GM21367 (cell line): Measurements from ENCODE around the gene PRDX5.

Source experiments
- ATAC-seq: cut with Tn5 transposase; IDR thresholded peaks from one replicate; pipeline ENCODE4 v1.9.1; 2021; ENCODE audit not compliant: unreplicated experiment

The PRDX5 gene

DNA sequence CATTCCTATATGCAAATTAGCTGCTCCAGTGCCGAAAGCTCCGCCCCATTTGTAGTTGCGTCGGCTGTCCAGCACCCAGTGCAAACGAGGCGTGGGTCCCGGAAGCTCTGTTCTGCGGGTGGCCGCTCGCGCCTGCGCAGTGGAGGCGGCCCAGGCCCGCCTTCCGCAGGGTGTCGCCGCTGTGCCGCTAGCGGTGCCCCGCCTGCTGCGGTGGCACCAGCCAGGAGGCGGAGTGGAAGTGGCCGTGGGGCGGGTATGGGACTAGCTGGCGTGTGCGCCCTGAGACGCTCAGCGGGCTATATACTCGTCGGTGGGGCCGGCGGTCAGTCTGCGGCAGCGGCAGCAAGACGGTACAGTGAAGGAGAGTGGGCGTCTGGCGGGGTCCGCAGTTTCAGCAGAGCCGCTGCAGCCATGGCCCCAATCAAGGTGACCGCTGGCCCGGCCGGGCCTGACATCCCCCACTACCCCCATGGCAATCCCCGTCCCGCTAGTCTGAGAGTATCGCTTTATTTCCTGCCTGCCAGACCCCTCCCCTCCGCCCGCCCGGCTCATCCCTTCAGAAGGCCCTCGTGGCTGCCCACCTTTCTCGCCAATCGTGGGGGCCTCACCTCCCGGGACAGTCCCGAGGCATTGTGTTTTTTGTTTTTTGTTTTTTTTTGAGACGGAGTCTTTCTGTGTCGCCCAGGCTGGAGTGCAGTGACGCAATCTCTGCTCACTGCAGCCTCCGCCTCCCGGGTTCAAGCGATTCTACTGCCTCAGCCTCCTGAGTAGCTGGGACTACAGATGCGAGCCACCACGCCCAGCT is at the start of gene PRDX5:
Gene PRDX5, plus strand, starts transcription at position 161 of the 805 bp plus-strand sequence. Its CDS starts 95 bp downstream, at position 256.
- peak; percentile 46 for ATAC-seq

DNA sequence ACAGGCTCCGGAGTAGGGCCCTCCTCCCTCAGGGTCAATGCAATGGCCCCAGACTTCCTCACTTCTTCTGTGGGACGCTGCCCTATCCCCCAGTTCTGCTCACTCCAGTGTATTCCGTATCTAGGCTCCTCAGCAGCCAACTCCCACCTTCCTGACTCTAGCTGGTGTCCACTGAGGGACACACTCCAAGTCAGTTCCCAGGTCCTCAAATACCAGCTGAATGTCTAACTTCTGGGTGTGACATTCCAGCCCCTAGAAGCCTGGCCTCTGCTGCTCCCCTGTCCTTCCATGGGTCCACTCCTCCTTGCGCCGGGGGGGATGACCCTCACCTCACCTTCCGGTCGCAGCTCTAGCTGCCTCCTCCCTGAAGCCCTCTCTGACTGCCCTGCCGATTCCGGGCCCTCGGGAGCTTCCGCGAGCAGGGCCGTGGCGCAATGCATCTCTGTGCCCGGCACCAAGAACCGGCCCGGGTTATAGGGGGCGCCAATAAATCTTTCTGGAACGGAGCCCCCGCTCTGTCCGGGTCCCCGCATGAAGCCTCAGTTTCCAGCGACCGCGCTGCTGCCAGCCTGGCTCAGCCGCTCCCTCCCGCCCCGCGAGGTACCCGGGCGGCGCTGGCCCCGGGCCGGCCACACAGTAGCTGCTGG is 48.9 kb upstream of the PRDX5 start:
- ATAC-seq = peak; percentile 14

DNA sequence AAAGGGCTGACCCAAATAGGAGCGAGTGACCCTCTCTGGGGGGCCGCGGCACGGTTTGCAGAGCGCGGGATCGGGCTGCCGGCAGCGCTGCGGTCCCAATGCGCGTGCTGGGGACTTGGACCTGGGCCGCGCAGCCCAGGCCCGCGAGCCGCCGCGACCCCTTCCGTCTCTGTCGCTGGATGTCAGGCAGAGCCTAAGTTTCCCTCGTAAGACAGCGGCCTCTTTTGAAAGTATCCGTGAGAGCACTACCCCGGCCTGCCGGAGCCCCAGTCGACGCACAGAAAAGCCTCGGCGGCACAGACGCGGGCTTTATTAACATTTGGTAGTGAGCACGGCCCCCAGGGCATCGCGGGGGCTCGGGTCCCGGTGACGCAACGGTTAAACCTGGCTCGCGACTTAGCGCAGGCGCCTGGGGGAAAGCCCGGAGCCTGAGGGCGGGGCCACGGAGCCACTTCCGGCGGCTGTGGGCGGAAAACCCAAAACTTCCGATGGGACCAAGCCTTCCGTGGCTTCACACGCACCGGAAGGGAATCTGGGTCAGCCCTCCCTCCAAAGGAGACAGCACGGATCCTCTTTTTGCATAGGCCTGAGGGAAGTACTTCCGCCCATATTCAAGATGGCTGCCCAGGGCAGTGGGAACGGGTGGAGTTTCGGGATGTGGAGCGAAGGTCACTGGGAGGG is 48.2 kb upstream of the PRDX5 start:
- peak; percentile 43 for ATAC-seq

- ATAC-seq = no peak
Observed at GRCh38 chr11:64275031-64275800, 42.7 kb upstream of the PRDX5 start.

GRCh38 chr11:64275841-64276240 is 42.1 kb upstream of the PRDX5 start:
- no peak for ATAC-seq

GRCh38 chr11:64276653-64277431 is 41.1 kb upstream of the PRDX5 start:
- ATAC-seq = no peak

DNA sequence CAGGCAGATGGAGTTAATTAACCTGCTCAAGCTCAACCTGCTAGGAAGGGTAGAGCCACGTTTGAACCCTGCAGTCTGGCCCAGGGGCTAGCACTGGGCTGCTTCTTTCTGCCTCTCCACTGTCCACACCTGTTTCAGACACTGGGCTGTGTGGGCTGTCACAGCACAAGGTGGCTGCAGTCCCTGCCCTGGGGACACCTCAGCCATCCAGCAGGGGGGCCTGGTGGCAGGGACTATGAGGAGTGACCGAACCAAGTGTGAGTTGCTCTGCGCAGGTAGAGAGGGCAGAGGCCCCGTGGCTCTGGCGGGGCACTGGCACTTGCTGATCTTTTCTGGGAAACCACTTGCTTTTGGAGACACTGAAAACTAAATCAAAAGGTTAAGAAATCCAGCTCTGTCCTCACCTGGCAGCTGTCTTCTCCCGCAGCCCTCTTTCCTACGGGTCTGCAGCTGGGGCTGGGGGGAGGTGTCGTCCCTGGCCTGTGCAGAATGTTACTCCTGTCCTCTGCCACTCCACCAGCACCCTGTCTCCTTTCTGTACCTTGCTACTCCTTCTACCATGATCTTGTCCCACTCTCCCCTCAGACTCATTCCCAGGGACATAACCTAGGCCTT is 39.2 kb upstream of the PRDX5 start:
- no peak for ATAC-seq

DNA sequence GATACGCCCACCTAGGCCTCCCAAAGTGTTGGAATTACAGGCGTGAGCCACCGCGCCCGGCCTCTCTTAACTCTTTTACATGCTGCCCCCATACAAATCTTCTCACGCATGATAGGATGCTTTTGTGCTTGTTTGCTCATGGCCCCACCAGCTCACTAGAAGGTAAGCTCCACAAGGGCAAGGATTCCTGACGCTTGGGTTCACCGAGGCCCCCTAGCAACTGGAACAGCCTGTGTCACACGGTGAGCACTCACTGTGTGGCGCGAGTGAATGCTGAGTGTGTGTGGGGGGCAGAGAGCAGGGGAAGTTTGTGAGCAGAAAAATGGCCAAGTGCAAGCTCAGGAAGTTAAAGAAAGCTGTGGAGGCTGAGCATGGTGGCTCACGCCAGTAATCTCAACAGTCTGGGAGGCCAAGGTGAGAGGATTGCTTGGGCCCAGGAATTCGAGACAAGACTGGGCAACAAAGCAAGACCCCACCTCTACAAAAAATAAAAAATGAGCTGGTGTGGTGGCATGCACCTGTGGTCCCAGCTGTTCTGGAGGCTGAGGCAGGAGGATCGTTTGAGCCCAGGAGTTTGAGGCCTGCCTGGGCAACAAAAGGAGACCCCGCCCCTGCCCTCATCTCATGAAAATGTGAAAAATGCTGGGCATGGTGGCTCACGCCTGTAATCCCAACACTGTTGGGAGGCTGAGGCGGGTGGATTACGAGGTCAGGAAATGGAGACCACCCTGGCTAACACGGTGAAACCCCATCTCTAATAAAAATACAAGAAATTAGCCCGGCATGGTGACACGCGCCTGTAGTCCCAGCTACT is 35.8 kb upstream of the PRDX5 start:
- ATAC-seq = no peak

GRCh38 chr11:64283092-64283491 is 34.8 kb upstream of the PRDX5 start:
- no peak for ATAC-seq

DNA sequence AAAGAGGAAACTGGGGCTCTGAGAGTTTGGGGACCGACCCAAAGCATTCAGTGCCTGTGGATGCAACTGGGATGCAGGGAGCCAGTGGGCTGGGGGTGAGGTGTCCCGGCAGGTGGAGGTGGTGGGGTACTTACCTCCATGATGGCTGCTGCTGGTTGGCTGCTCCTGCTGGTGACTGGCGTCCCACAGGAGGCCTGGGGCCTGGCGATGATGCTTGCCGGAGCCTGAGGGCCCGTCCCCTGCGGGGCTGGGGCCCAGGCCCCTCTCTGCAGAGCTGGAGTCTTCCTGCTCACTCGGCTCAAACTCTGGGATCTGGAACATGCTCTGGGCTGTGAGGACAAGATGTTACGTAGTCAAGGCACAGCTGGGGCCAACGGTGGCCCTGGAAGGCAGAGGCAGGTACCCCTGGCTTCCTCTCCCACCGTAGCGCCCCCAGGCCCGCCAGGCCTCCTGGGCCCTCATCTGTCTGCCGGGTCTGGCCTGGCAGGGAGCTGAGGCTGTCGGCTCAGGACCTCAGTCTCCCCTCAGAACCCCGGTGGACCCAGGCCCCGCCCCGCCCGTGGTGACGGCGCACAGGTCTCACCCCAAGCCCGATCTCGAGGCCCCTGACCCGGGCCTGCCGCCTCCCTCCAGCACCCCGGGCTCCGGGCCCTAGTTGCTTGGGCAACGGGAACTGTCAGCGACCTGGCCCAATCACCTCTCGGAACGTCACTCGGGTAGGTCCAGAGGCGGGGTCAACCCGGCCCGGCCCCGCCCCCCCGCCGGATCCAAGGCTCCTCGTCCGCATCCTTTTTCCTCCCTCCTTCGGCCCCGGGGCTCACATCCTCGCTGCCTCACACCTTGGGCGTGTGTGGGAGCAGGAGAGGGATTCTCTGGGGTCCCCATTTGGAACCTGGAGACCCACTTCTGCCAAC is 33.6 kb upstream of the PRDX5 start, which contains the start of gene BAD:
Gene BAD, minus strand, starts transcription at position 618 of the 914 bp plus-strand sequence. Its CDS starts 297 bp downstream, at position 321.
- peak; percentile 40 for ATAC-seq

- peak; percentile 49 for ATAC-seq
Observed at GRCh38 chr11:64284962-64285884, 32.7 kb upstream of the PRDX5 start, which contains the start of gene GPR137. Gene GPR137, plus strand, starts transcription at chr11:64285848. Its CDS starts 677 bp downstream, at chr11:64286525.

DNA sequence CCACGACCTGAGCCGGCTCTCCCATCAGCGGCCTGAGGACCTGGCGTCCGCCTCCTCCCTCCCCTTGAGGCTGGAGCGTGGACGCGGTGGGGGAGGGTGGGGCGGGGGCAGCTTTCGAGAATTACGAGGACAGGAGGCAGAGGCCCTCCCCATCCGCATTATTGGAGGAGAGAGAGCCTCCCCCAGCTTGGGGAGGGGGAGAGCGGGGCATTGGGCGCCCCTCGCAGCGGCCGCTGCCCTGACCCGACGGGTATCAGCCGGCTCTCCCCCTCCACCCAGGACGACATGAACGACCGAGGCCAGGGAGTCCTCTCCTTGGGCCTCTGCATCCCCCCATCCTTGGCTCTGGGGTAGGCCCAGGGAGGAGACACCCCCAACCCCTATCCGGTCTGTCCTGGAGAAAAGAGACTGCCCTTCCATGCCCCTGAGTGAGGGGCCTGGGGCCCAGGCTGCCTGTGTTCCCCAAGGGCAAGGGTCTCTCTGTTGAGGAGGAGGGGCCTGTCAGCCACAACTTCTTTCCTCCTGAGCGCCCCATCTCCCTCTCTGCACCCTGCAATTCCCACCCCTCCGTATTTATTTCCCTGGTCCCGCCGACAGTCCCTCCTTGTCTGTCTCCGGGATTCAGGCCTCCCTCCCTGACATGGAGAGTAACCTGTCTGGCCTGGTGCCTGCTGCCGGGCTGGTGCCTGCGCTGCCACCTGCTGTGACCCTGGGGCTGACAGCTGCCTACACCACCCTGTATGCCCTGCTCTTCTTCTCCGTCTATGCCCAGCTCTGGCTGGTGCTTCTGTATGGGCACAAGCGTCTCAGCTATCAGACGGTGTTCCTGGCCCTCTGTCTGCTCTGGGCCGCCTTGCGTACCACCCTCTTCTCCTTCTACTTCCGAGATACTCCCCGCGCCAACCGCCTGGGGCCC is 31.8 kb upstream of the PRDX5 start:
- ATAC-seq = no peak

DNA sequence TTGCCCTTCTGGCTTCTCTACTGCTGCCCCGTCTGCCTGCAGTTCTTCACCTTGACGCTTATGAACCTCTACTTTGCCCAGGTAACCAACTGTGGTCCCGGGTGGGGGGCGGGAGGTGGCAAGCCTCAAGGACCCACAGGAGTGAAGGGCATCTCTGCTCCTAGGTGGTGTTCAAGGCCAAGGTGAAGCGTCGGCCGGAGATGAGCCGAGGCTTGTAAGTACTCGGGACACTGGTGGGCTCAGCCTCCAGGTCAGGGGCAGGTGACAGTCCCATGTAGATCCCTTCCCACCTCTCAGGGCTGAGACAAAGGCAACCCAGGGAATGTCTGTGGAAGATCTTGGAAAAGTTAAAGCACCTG is 31.1 kb upstream of the PRDX5 start:
- no peak for ATAC-seq

GRCh38 chr11:64287676-64288352 is 30.1 kb upstream of the PRDX5 start:
- ATAC-seq = no peak

DNA sequence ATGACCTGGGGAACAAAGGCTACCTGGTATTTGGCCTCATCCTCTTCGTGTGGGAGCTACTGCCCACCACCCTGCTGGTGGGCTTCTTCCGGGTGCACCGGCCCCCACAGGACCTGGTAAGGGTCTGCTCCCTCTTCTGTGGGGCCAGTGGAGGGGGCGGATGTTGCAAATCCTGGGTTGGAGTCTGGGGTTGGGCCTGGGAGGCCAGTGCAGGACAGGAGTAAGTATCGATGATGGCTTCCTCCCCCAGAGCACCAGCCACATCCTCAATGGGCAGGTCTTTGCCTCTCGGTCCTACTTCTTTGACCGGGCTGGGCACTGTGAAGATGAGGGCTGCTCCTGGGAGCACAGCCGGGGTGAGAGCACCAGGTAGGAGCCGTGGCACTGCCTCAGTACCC is 29.6 kb upstream of the PRDX5 start:
- no peak for ATAC-seq
